SK-N-SH treated with all-trans-retinoic acid at 6 μM for 48 hours (cell line): ENCODE results near the gene AKAP13.

ENCODE experiments used
- ATAC-seq: fragments of 200-7000 bp; cut with Tn5 transposase; 3 replicates; pipeline ENCODE4 v1.9.1; 2020; ENCODE audit warnings: mild to moderate bottlenecking, moderate library complexity
- ARNTL ChIP-seq: fragments of 450-650 bp; formaldehyde crosslinking; IDR thresholded peaks from 2 replicates; pipeline ENCODE4 v1.5.0; 2020; ENCODE audit warnings: low read depth, mild to moderate bottlenecking, moderate library complexity, borderline replicate concordance
- BACH2 ChIP-seq: fragments of 250-450 bp; sonication (Bioruptor Pico); IDR thresholded peaks from 2 replicates; pipeline ENCODE4 v1.9.0; 2021; ENCODE audit warnings: mild to moderate bottlenecking, borderline replicate concordance
- CSDC2 ChIP-seq: fragments of 250-450 bp; sonication (Bioruptor Pico); IDR thresholded peaks from 2 replicates; pipeline ENCODE4 v1.5.0; 2020; ENCODE audit warnings: mild to moderate bottlenecking, moderate library complexity
- OSR1 ChIP-seq: fragments of 250-450 bp; sonication (Bioruptor Pico); IDR thresholded peaks from 2 replicates; pipeline ENCODE4 v1.8.0; 2022; ENCODE audit warnings: moderate library complexity, mild to moderate bottlenecking, inconsistent platforms
- POU6F1 ChIP-seq: fragments of 250-450 bp; sonication (Bioruptor Pico); IDR thresholded peaks from 2 replicates; pipeline ENCODE4 v1.8.0; 2021; ENCODE audit warnings: low read depth, mild to moderate bottlenecking, moderate library complexity, borderline replicate concordance
- PPARA ChIP-seq: fragments of 250-450 bp; sonication (Bioruptor Pico); IDR thresholded peaks from 2 replicates; pipeline ENCODE4 v1.5.0; 2020; ENCODE audit warnings: mild to moderate bottlenecking, borderline replicate concordance
- RARB ChIP-seq: fragments of 250-450 bp; sonication (Bioruptor Pico); IDR thresholded peaks from 2 replicates; pipeline ENCODE4 v1.8.0; 2021; ENCODE audit warnings: mild to moderate bottlenecking, moderate library complexity
- TCF4 ChIP-seq: fragments of 250-450 bp; sonication (Bioruptor Pico); IDR thresholded peaks from 2 replicates; pipeline ENCODE4 v1.8.0; 2021; ENCODE audit warnings: mild to moderate bottlenecking, moderate library complexity, borderline replicate concordance
- TOX ChIP-seq: fragments of 250-450 bp; sonication (Bioruptor Pico); IDR thresholded peaks from 2 replicates; pipeline ENCODE4 v1.8.0; 2021; ENCODE audit warnings: mild to moderate bottlenecking, moderate library complexity, borderline replicate concordance
- ZC3H10 ChIP-seq: fragments of 250-450 bp; sonication (Bioruptor Pico); IDR thresholded peaks from 2 replicates; pipeline ENCODE4 v1.5.1; 2021; ENCODE audit warnings: mild to moderate bottlenecking, moderate library complexity
- ZFP3 ChIP-seq: fragments of 250-450 bp; sonication (Bioruptor Pico); IDR thresholded peaks from 2 replicates; pipeline ENCODE4 v1.5.0; 2020; ENCODE audit warnings: mild to moderate bottlenecking, moderate library complexity
- ZFP30 ChIP-seq: fragments of 450-650 bp; formaldehyde crosslinking; IDR thresholded peaks from 2 replicates; pipeline ENCODE4 v1.5.0; 2022; ENCODE audit warnings: mild to moderate bottlenecking, moderate library complexity
- ZNF565 ChIP-seq: fragments of 450-650 bp; formaldehyde crosslinking; conservative IDR thresholded peaks from 2 replicates; pipeline ENCODE4 v1.5.0; 2020; ENCODE audit warnings: low read depth, mild to moderate bottlenecking, moderate library complexity
- ZNF70 ChIP-seq: fragments of 450-650 bp; formaldehyde crosslinking; IDR thresholded peaks from 2 replicates; pipeline ENCODE4 v1.5.0; 2020; ENCODE audit warnings: mild to moderate bottlenecking, moderate library complexity
- TF ChIP-seq, protein P1 (sequence below): fragments of 250-450 bp; sonication (Bioruptor Pico); IDR thresholded peaks from 2 replicates; pipeline ENCODE4 v1.5.1; 2021; ENCODE audit warnings: mild to moderate bottlenecking, moderate library complexity
- TF ChIP-seq, protein P2 (sequence below): fragments of 250-450 bp; sonication (Bioruptor Pico); IDR thresholded peaks from 2 replicates; pipeline ENCODE4 v1.5.0; 2020; ENCODE audit warnings: mild to moderate bottlenecking, moderate library complexity
- TF ChIP-seq, protein P3 (sequence below): fragments of 250-450 bp; sonication (Bioruptor Pico); IDR thresholded peaks from 2 replicates; pipeline ENCODE4 v1.5.1; 2020; ENCODE audit warnings: low read depth, mild to moderate bottlenecking, moderate library complexity

AKAP13 gene

DNA sequence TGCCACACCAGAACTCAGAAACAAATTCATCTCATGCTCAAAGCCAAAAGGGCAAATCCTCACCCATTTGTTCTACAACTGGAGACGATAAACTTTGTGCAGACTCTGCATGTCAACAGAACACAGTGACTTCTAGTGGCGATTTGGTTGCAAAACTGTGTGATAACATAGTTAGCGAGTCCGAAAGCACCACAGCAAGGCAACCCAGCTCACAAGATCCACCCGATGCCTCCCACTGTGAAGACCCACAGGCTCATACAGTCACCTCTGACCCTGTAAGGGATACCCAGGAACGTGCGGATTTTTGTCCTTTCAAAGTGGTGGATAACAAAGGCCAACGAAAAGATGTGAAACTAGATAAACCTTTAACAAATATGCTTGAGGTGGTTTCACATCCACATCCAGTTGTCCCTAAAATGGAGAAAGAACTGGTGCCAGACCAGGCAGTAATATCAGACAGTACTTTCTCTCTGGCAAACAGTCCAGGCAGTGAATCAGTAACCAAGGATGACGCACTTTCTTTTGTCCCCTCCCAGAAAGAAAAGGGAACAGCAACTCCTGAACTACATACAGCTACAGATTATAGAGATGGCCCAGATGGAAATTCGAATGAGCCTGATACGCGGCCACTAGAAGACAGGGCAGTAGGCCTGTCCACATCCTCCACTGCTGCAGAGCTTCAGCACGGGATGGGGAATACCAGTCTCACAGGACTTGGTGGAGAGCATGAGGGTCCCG, 199.7 kb downstream of the AKAP13 start:
- no peak for ATAC-seq
- TF ChIP-seq, protein P1, sequence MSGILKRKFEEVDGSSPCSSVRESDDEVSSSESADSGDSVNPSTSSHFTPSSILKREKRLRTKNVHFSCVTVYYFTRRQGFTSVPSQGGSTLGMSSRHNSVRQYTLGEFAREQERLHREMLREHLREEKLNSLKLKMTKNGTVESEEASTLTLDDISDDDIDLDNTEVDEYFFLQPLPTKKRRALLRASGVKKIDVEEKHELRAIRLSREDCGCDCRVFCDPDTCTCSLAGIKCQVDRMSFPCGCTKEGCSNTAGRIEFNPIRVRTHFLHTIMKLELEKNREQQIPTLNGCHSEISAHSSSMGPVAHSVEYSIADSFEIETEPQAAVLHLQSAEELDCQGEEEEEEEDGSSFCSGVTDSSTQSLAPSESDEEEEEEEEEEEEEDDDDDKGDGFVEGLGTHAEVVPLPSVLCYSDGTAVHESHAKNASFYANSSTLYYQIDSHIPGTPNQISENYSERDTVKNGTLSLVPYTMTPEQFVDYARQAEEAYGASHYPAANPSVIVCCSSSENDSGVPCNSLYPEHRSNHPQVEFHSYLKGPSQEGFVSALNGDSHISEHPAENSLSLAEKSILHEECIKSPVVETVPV (CRISPR knock-in tag), result no peak
- no peak for TF ChIP-seq PPARA (CRISPR knock-in tag)
- TF ChIP-seq ZNF70, result no peak
- TF ChIP-seq, protein P2, sequence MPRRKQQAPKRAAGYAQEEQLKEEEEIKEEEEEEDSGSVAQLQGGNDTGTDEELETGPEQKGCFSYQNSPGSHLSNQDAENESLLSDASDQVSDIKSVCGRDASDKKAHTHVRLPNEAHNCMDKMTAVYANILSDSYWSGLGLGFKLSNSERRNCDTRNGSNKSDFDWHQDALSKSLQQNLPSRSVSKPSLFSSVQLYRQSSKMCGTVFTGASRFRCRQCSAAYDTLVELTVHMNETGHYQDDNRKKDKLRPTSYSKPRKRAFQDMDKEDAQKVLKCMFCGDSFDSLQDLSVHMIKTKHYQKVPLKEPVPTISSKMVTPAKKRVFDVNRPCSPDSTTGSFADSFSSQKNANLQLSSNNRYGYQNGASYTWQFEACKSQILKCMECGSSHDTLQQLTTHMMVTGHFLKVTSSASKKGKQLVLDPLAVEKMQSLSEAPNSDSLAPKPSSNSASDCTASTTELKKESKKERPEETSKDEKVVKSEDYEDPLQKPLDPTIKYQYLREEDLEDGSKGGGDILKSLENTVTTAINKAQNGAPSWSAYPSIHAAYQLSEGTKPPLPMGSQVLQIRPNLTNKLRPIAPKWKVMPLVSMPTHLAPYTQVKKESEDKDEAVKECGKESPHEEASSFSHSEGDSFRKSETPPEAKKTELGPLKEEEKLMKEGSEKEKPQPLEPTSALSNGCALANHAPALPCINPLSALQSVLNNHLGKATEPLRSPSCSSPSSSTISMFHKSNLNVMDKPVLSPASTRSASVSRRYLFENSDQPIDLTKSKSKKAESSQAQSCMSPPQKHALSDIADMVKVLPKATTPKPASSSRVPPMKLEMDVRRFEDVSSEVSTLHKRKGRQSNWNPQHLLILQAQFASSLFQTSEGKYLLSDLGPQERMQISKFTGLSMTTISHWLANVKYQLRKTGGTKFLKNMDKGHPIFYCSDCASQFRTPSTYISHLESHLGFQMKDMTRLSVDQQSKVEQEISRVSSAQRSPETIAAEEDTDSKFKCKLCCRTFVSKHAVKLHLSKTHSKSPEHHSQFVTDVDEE (CRISPR knock-in tag), result no peak
- TF ChIP-seq OSR1 (CRISPR knock-in tag), result no peak
- no peak for TF ChIP-seq BACH2 (CRISPR knock-in tag)
- no peak for TF ChIP-seq POU6F1 (CRISPR knock-in tag)
- TF ChIP-seq ARNTL, result no peak
- TF ChIP-seq, protein P3, sequence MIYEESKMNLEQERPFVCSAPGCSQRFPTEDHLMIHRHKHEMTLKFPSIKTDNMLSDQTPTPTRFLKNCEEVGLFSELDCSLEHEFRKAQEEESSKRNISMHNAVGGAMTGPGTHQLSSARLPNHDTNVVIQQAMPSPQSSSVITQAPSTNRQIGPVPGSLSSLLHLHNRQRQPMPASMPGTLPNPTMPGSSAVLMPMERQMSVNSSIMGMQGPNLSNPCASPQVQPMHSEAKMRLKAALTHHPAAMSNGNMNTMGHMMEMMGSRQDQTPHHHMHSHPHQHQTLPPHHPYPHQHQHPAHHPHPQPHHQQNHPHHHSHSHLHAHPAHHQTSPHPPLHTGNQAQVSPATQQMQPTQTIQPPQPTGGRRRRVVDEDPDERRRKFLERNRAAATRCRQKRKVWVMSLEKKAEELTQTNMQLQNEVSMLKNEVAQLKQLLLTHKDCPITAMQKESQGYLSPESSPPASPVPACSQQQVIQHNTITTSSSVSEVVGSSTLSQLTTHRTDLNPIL (CRISPR knock-in tag), result no peak

DNA sequence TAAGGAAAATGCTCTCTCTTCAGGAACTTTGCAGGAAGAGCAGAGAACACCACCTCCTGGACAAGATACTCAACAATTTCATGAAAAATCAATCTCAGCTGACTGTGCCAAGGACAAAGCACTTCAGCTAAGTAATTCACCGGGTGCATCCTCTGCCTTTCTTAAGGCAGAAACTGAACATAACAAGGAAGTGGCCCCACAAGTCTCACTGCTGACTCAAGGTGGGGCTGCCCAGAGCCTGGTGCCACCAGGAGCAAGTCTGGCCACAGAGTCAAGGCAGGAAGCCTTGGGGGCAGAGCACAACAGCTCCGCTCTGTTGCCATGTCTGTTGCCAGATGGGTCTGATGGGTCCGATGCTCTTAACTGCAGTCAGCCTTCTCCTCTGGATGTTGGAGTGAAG, 200.5 kb downstream of the AKAP13 start:
- no peak for ATAC-seq

GRCh38 chr15:85581495-85581894, 201.1 kb downstream of the AKAP13 start:
- no peak for ATAC-seq
- no peak for TF ChIP-seq CSDC2
- no peak for TF ChIP-seq ZNF565 (CRISPR knock-in tag)
- TF ChIP-seq TOX, result no peak
- TF ChIP-seq TCF4 (CRISPR knock-in tag), result no peak
- TF ChIP-seq, protein P1 (CRISPR knock-in tag), result no peak
- TF ChIP-seq POU6F1 (CRISPR knock-in tag), result no peak
- TF ChIP-seq ZFP30 (CRISPR knock-in tag), result no peak
- TF ChIP-seq RARB (CRISPR knock-in tag), result no peak
- no peak for TF ChIP-seq ZFP3 (CRISPR knock-in tag)
- no peak for TF ChIP-seq ZNF70

More for the DNA sequence above, 200.5 kb downstream of the AKAP13 start:
- no peak for TF ChIP-seq RARB (CRISPR knock-in tag)
- TF ChIP-seq ZC3H10 (CRISPR knock-in tag), result no peak
- TF ChIP-seq, protein P2 (CRISPR knock-in tag), result no peak
- no peak for TF ChIP-seq POU6F1 (CRISPR knock-in tag)
- no peak for TF ChIP-seq TOX
- no peak for TF ChIP-seq OSR1 (CRISPR knock-in tag)
- TF ChIP-seq, all 23 proteins: peak for 0
